Endometrial microvascular endothelial cells (primary cell): Measurements from ENCODE around the gene WDR76. TPM values are rescaled to one million over a fixed set of nuclear protein-coding genes. Genes with fewer than 3 reads are reported as not detected.
"Not testable (repeated sequence)": the region's sequence is repeated elsewhere in the genome, so short reads cannot be mapped to it uniquely, and the experiment has no call there.

ENCODE experiments used
- in situ Hi-C: cut with HindIII; loops from 2 replicates; pipeline ENCODE4 v1.10.0; 2017; ENCODE audit warnings: low sequenced_read_pairs, low pct_unique_long_range_greater_than_20kb; ENCODE audit errors: inconsistent ontology term
- total RNA-seq: library from RNA; depleted of rRNA; stranded (reverse); fragments of >200 nt; gene quantifications from one replicate; pipeline ENCODE4 v1.2.3, GENCODE V29; 2015; ENCODE audit errors: inconsistent ontology term

WDR76 gene
- 20.0 TPM for total RNA-seq

- in situ Hi-C loops = no loop called here
Observed at GRCh38 chr15:43826508-43827341, at the start of gene WDR76. WDR76 (plus strand) TSS chr15:43827002; CDS start chr15:43827033, 31 bp downstream.

GRCh38 chr15:43777267-43777914 is 49.4 kb upstream of the WDR76 start:
- in situ Hi-C loops = no loop called here

- in situ Hi-C loops = no loop called here
Observed at GRCh38 chr15:43779016-43779415, 47.8 kb upstream of the WDR76 start.

- in situ Hi-C loops = no loop called here
Observed at GRCh38 chr15:43789409-43789808, 37.4 kb upstream of the WDR76 start.

GRCh38 chr15:43791993-43792760 is 34.6 kb upstream of the WDR76 start, which contains the start of gene SERF2:
SERF2 (plus strand) TSS chr15:43792320; CDS start chr15:43792377, 57 bp downstream.
- in situ Hi-C loops = no loop called here

GRCh38 chr15:43792761-43793476 is 33.9 kb upstream of the WDR76 start:
- in situ Hi-C loops = no loop called here

GRCh38 chr15:43793647-43794046 is 33.2 kb upstream of the WDR76 start:
- in situ Hi-C loops = no loop called here

GRCh38 chr15:43794269-43795037 is 32.3 kb upstream of the WDR76 start:
- in situ Hi-C loops = no loop called here

- in situ Hi-C loops = no loop called here
Observed at GRCh38 chr15:43795197-43795596, 31.6 kb upstream of the WDR76 start.

GRCh38 chr15:43795997-43796396 is 30.8 kb upstream of the WDR76 start:
- in situ Hi-C loops = no loop called here

- in situ Hi-C loops = no loop called here
Observed at GRCh38 chr15:43796566-43796965, 30.2 kb upstream of the WDR76 start.

GRCh38 chr15:43799209-43799944 is 27.4 kb upstream of the WDR76 start:
- in situ Hi-C loops = no loop called here

GRCh38 chr15:43799945-43800285 is 26.9 kb upstream of the WDR76 start, which contains the start of gene SERINC4:
SERINC4 (minus strand) TSS chr15:43800220; CDS start chr15:43799986, 234 bp downstream.
- in situ Hi-C loops = no loop called here

- in situ Hi-C loops = no loop called here
Observed at GRCh38 chr15:43800286-43801141, 26.3 kb upstream of the WDR76 start, which contains the start of gene HYPK. HYPK (plus strand) TSS chr15:43800599; CDS start chr15:43800623, 24 bp downstream.

- in situ Hi-C loops = not testable (repeated sequence)
Observed at GRCh38 chr15:43802676-43803075, 24.1 kb upstream of the WDR76 start.

GRCh38 chr15:43808435-43808950 is 18.3 kb upstream of the WDR76 start:
- in situ Hi-C loops = no loop called here
